NCI-H1694 (cell line): ENCODE results near the gene KIF13A.
A peak's percentile ranks its signal among the peaks of the same experiment; 100 is the strongest.
"Not testable (repeated sequence)": the region's sequence is repeated elsewhere in the genome, so short reads cannot be mapped to it uniquely, and the experiment has no call there.

Source experiments
- DNase-seq: peaks from one replicate; lab custom pipeline; 2025; lab: John Stamatoyannopoulos, UW

The KIF13A gene

DNA sequence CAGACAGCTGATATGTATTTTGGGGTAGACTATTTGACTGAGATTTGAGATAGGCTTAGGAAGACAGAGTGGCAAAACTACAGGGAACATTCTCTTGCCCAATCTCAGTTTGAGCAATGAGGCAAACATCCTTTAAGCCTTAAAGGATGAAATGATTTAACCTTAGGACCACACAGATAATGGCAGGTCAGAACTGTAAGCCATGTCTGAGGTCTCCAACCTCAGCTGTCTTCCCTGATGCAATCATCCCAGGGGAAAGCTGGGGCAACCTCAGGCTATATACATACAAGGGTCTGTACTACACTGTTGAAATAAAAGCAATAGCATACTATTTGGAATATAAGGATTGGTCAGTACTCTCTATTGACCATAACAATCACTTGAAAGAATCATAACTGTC lies 196.9 kb downstream of the KIF13A start:
- no peak for DNase-seq

DNA sequence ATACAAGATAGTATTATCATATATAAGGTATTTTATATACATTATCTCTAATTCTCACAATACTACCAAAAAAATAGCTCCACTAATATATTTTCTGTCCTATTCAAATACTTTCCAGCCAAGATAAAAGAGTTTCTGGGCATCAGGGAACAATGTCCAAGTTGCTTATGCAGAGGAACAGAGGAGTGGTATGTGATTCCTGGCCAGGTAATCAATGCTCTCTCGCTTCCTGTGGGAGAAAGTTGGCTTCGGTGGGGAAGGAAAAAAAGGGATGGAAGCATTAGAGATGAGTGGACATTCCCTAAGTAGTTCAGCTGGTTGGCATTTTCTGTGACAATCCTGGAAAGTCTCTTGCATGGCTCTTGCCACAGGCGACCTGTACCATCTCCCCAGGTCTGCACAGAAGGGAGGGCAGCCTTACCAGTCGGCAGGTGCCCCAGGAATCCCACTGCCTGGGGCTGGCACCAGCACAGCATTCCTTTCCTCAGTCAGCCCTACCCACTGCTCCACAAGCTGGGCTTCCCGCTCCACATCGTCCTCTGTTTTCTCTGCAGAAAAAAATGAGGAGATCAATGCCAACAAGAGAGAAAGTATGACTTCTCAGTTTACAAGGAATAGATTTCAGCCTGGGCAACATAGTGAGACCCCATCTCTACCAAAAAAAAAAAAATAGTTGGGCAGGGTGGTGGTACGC lies 202.2 kb downstream of the KIF13A start:
- no peak for DNase-seq

DNA sequence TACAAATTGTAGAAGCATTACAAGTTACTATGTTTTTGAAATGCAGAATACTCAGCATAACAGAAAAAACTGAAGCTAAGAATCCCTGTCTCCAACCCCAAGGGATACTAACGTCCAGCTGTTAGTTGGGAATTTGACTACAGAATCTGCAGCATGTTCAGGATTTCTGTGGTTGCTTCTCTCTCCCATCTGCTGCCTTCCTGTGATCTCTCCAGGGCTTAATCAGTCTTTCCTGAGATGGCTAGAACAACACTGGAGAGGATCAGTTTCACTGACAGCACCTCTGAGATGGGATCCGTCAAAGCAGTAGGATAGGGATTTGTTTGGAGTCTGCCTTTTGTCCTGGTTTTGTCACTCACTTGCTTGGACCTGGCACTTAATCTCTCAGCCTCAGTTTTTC lies 207.4 kb downstream of the KIF13A start:
- DNase-seq, result no peak

DNA sequence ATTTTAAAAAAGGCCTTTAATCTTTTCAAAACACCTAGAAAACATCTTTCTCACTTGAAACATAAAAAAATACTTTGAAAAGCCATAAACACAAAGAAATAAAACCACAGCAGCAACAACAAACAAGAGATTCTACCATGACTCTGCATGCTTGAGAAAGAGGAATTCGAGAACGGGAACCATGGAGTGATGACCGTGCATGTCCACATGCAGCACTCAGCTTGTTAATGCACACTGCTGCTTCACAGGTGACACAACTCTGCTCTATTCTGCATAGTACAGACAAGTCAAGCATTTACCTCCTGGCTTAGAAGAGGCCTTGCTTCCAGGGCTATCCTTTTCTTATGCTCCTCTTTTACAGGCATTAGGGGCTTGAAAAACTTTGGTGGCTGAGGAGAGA lies 215.8 kb downstream of the KIF13A start:
- no peak for DNase-seq

DNA sequence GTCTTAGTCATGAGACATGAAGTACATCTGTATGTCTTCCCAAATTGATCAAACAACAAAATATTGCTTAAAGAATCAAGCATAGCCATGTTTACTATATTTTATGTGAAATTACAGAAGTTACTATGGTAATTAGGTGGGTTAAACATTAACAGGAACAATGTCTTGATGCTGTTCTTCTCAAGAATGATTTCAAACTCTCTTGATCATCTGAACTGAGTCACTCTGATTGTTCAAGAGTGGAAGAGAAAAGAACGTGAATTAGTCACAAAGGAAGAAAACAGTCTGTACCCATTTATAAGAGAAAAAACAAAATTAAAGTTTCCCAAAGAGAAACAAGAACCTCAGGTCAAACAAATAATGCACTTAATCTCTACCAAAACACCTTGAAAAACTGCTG lies 218.6 kb downstream of the KIF13A start:
- DNase-seq, result no peak

DNA sequence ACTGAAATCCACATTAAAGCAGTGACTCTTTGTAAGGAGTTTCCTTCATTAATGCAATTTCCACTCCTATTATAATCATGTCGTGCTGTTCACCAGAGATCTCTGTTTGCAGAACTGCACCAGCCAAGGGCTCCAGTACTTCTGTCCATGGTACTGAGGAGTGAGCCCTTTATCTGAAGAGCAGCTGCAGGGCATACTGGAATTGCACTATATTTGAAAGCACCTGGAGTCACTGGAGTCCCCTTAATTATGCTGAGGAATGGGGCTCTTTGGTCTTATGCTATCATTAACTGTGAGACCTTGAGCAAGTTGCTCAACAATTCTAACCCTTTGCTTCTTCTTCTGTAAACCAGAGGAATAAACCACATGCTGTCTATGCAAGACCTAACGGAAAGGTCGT lies 219.0 kb downstream of the KIF13A start:
- DNase-seq, result no peak

DNA sequence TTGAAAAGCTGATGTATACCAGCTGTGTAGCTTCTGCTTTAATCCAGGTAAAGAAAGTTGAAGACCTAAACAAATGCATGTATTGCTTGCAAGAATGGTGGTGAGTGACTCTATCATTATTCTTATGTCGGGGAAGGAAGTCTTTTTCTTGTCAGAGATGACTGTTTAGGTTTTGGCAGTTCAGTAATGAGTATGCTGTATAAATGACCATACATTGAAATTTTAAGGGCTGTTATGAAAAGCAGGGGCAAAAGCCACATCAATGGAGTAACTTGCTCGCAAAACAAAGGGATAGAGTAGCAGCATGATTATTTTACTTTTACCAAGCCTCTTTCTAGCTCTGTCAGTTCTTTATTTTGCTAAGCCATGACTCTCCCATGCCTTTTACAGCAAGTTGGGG lies 224.8 kb downstream of the KIF13A start:
- no peak for DNase-seq

DNA sequence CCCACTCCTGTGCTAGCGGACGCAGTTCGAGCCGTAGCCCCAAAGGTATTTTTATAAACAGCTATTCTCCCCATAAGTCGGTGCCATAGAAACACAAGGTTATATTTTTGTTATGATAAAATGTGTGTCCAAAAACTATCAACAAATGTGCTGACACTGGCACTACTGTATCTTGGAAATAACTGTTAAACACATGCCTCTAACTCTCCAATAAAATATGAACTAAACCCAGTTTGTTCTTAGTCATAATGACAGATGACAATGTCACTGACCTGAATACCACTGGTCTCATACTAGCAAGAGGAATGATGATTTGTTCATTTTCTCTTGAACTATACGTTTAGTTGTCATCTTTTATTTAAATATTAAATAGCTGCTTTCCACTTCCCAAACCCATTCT lies 229.3 kb downstream of the KIF13A start:
- DNase-seq, result no peak

DNA sequence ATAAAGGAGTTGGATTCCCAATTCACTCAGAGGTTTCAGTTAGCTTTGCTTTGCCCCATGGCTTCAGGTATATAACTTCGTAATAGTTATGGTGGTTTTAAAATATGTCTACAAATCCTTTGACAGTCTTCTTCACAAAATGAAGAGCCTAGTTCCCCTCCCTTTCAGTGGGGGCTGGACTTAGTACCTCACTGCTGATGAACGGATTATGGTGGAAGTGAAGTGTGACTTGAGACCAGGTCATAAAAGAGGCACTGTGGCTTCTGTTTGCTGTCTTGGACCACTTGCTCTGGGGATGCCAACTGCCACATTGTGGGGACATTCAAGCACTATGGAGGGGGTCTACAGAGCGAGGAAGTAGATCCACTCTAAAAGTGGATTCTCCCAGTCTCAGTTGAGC lies 233.2 kb downstream of the KIF13A start:
- no peak for DNase-seq

DNA sequence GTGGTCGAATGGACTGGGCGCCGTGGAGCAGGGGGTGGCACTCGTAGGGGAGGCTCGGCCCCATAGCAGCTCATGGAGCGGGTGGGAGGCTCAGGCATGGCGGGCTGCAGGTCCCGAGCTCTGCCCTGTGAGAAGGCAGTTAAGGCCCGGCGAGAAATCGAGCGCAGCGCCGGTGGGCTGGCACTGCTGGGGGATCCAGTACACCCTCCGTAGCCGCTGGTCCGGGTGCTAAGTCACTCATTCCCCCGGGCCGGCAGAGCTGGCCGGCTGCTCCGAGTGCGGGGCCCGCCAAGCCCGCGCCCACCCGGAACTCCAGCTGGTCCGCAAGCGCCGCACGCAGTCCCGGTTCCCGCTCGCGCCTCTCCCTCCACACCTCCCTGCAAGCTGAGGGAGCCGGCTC lies 242.1 kb downstream of the KIF13A start:
- not testable (repeated sequence) for DNase-seq

DNA sequence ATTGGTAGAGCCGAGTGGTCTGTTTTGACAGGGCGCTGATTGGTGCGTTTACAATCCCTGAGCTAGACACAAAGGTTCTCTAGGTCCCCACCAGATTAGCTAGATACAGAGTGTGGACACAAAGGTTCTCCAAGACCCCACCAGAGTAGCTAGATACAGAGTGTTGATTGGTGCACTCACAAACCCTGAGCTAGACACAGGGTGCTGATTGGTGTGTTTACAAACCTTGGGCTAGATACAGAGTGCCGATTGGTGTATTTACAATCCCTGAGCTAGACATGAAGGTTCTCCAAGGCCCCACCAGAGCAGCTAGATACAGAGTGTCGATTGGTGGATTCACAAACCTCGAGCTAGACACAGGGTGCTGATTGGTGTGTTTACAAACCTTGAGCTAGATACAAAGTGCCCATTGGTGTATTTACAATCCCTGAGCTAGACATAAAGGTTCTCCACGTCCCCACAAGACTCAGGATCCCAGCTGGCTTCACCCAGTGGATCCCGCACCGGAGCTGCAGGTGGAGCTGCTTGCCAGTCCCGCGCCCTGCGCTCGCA lies 242.6 kb downstream of the KIF13A start:
- DNase-seq, result not testable (repeated sequence)

DNA sequence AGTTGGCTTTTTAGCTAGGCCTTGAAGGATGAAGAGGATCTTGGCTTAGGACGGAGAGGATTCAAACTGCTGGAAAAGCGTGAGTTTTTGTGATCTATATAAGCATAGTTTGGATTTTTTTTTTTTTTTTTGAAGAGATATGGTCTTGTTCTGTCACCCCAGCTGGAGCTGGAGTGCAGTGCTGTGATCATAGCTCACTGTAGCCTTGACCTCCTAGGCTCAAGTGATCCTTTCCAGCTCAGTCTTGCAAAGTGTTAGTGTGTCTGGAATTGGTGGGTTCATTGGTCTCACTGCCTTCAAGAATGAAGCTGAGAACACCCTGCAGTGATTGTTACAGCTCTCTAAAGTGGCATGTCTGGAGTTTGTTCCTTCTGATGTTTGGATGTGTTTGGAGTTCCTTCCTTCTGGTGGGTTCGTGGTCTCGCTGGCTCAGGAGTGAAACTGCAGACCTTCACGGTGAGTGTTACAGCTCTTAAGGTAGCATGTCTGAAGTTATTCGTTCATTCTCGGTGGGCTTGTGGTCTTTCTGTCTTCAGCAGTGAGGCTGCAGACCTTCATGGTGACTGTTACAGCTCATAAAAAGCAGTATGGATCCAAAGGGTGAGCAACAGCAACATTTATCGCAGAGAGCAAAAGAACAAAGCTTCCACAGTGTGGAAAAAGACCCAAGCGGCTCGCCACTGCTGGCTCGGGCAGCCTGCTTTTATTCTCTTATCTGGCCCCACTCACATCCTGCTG lies 243.2 kb downstream of the KIF13A start:
- no peak for DNase-seq

DNA sequence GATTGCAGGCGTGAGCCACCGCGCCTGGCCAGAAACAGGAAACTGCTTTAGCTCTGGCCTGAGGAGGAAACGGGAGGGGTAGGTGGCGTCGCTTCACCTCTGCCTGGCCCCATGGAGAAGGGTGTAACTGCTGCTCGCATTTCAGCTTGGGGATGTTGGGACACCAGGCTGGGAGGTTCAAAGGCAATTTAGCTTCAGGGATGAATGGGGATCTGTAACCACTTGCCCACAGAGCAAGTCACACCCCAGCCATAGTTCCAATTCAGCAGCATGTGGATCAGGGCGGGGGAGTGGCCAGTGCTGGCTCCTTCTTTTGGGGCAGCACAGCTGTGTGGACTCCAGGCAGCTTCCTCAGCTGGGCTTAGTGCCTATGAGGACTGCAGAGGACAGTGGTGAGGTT lies 245.9 kb downstream of the KIF13A start:
- no peak for DNase-seq

DNA sequence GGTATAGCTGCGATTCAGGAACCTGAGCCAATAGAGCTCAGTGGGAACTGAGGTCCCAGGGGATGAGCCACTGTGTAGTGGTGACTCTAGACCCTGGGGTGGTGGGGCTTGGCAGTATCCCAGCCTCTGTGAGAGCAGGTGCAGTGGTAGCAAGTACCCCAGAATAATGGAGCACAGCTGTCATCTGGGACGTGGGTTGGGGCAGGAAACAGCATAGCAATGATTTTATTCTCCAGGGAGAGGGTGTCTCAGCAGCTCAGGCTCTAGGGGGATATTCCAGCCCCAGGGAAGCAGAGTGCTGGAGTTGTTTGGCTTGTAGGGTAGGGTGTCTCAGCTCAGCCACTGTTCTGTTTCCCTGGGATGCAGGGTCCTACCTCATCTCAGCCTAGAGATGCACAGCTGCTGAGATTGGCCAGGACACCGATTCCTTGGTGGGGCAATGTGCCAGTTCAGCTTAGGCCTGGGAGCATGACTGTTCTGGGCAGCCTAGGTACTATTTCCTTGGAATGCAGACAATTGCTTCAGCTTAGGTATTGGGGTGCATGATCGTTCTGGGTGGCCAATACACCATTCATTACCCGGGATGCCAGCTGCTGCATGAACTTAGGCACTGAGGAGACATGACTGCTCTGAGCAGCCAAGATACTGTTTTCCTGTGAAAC lies 246.7 kb downstream of the KIF13A start:
- DNase-seq, result peak; percentile 34

DNA sequence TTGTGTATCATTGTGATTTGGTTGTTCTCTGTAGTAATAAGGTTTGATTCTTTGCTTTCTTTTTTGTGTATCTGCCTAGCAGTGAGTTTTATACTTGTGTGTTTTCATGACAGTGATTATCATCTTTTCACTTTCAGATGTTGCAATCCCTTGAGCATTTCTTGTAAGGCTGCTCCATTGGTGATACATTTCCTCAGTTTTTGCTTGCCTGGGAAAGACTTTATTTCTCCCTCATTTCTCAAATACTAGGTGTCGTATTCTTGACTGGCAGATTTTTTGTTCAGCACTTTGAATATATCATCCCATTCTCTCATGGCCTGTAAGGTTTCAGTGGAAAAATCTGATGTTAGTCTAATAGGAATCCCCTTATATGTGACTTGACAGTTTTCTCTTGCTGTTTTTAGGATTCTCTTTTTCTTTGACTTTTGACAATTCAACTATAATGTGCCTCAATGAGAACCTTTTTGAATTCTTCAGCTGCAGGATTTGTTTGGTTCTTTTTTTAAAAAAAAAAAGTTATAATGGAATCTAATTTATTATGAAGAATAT lies 249.7 kb downstream of the KIF13A start:
- DNase-seq, result no peak

DNA sequence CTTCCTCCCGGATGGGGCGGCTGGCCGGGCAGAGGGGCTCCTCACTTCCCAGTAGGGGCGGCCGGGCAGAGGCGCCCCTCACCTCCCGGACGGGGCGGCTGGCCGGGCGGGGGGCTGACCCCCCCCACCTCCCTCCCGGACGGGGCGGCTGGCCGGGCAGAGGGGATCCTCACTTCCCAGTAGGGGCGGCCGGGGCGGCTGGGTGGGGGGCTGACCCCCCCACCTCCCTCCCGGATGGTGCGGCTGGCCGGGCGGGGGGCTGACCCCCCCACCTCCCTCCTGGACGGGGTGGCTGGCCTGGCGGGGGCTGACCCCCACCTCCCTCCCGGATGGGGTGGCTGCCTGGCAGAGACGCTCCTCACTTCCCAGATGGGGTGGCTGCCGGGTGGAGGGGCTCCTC lies 252.1 kb downstream of the KIF13A start:
- DNase-seq, result not testable (repeated sequence)

DNA sequence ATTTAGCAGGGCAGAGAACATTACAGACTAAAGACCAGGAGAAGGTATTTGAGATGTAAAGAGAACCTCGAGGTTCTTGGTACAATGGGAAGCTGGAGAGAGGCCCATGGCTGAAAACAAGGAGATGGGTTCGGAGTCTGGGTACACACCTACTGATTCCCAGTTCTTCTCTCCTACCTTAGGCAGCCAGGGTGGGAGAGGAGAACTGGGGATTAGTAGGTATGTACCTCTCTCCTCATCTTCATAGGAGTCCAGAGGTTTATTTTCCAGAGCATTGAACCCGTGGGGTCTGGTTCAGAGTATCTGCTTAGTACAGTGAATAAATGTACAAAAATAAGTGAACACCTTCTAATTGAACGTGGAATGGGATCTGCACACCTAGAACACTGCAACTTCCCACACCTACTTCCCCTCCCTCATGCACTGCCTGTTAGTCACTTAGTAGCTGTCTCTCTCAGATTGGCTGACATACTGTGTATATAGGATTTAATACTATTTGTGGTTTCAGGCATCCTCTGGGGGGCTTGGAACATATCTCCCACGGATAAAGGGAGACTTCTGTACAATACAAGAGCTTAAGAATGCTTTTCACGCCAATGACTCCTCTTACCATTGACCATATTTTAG lies 257.2 kb downstream of the KIF13A start:
- no peak for DNase-seq

DNA sequence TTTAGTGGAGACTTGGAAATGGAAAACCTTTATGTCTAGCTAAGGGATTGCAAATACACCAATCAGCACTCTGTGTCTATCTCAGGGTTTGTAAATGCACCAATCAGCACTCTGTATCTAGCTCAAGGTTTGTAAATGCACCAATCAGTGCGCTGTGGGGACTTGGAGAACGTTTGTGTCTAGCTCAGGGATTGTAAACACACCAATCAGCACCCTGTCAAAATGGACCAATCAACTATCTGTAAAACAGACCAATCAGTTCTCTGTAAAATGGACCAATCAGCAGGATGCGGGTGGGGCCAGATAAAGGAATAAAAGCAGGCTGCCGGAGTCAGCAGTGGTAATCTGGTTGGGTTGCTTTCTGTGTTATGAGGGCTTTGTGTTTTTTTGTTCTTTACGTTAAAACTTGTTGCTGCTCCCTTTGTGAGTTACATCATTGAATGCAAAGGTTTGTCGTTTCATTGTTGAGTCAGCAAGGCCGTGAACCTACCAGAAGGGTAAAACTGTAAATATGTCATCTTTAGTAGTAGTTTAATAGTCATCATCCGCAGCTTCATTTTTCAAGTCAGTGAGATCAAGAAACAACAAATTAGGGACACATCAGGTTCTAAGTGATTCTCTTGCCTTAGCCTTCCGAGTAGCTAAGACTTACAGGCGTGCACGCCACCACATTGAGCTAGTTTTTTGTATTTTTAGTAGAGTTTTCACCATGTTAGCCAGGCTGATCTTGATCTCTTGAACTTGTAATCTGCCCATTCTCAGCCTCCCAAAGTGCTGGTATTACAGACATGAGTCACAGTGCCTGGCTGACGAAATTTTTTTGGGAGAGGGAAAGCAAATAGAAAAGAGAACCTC lies 258.0 kb downstream of the KIF13A start:
- DNase-seq, result no peak

DNA sequence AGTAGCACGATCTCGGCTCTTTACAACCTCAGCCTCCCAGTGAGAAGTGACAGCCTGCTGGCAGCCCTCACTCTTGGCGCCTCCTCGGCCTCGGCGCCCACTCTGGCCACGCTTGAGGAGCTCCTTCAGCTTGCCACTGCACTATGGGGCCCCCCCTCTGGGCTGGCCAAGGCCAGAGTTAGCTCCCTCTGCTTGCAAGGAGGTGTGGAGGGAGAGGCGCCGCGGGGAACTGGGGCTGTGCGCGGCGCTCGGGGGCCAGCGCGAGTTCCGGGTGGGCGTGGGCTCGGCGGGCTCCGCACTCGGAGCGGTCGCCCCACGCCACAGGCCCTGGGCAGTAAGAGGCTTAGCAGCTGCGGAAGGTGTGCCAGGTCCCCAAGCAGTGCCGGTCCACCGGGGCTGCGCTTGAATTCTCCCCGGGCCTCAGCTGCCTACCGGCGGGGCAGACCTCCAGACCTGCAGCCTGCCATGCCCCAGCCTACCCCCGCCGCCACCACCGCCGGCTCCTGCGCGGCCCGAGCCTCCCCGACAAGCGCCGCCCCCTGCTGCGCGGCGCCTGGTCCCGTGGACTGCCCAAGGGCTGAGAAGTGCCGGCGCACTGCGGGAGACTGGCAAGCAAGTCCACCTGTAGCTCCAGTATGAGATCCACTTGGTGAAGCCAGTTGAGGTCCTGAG lies 258.7 kb downstream of the KIF13A start:
- no peak for DNase-seq

DNA sequence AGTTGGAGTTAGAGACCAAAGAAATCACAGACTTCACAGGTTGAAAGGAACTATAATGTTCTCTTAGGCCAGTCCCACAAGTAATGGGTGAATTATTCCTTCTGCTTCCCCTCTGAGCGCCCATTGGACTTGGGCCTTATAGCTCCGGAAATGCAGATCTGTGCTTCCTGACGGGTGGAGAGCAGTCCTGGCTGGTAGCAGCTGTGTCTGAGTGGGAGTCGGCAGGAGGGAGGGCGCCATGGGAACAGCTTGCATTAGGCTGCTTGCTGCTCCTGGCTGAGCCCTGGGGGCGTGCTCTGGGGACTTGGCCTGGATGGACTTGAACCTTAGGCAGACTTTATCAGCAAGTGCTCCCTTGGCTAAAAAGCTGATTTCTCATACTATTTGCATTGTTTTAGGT lies 262.4 kb downstream of the KIF13A start:
- DNase-seq, result peak; percentile 60

DNA sequence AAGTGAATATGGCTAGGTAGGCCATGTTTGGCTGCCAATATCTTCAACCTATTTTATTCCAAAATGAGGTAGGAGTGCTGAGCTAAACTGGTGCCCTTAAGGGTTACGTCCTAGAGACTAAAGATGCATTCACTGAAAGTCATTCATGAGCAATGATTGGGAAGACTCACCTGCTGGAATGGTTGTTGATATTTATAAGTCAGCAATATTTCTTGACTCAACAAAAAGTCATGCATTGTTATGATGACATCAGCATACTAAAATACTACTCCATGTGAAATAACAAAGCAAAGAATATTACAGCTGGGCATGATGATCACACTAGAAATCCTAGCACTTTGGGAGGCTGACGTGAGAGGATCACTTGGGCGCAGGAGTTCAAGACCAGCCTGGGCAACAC lies 263.1 kb downstream of the KIF13A start:
- DNase-seq, result no peak
